PC-9 (cell line): ENCODE measurements around the gene RNASET2. TPM values are rescaled to one million over a fixed set of nuclear protein-coding genes. Genes with fewer than 3 reads are reported as not detected.

ENCODE experiments used
- BruUV-seq: library from RNA; stranded (reverse); fragments of 400-500 nt; replicated peaks from 2 replicates; lab custom pipeline; 2021; lab: Mats Ljungman, UMichigan
- CTCF ChIA-PET: fragments of 300-600 bp; sonication (Branson Sonifier 250); formaldehyde crosslinking; loops from one replicate; lab custom pipeline; 2022; ENCODE audit warnings: antibody characterized with exemption; lab: Charles Lee
- POLR2A ChIA-PET: fragments of 300-600 bp; sonication (Branson Sonifier 250); formaldehyde crosslinking; loops from one replicate; lab custom pipeline; 2022; ENCODE audit warnings: antibody characterized with exemption; ENCODE audit not compliant: unreplicated experiment; lab: Charles Lee
- DNase-seq, 2 experiments: peaks; one replicate each; pipeline versions ENCODE4 v3.0.0 to v3.0.0-alpha.2; 2015 to 2022; ENCODE audit warnings: mixed read lengths in 1 of 2
- H2AFZ ChIP-seq: fragments of 200-600 bp; sonication (generic); 2 replicates; pipeline ENCODE4 v1.8.1; 2017; ENCODE audit warnings: antibody characterized with exemption
- H3F3A ChIP-seq: fragments of 200-600 bp; sonication (generic); 2 replicates; pipeline ENCODE4 v1.8.1; 2017; ENCODE audit warnings: antibody characterized with exemption, mild to moderate bottlenecking, low read depth; ENCODE audit not compliant: insufficient read depth
- H3K27ac ChIP-seq: fragments of 200-600 bp; sonication (generic); 2 replicates; pipeline ENCODE4 v1.6.1; 2016; ENCODE audit warnings: mixed run types
- H3K27me3 ChIP-seq: fragments of 200-600 bp; sonication (generic); 2 replicates; pipeline ENCODE4 v1.6.1; 2016; ENCODE audit warnings: low read depth, mixed run types; ENCODE audit not compliant: insufficient read depth
- H3K36me3 ChIP-seq: fragments of 200-600 bp; sonication (generic); 2 replicates; pipeline ENCODE4 v1.6.1; 2016; ENCODE audit warnings: low read depth, mixed run types
- H3K4me1 ChIP-seq: fragments of 200-600 bp; sonication (generic); replicated peaks from 2 replicates; pipeline ENCODE4 v1.6.1; 2016; ENCODE audit warnings: mixed run types; ENCODE audit not compliant: insufficient read depth
- H3K4me2 ChIP-seq: fragments of 200-600 bp; sonication (generic); 2 replicates; pipeline ENCODE4 v1.6.1; 2017; ENCODE audit warnings: mixed run types
- H3K4me3 ChIP-seq: fragments of 200-600 bp; sonication (generic); 2 replicates; pipeline ENCODE4 v1.6.1; 2016; ENCODE audit warnings: mixed run types
- H3K79me2 ChIP-seq: fragments of 200-600 bp; sonication (generic); 2 replicates; pipeline ENCODE4 v1.6.1; 2017; ENCODE audit warnings: low read depth, mixed run types
- H3K9me2 ChIP-seq: fragments of 200-600 bp; sonication (generic); 2 replicates; pipeline ENCODE4 v1.8.1; 2017; ENCODE audit warnings: mild to moderate bottlenecking; ENCODE audit not compliant: insufficient read depth
- H3K9me3 ChIP-seq: fragments of 200-600 bp; sonication (generic); 2 replicates; pipeline ENCODE4 v1.8.1; 2016; ENCODE audit warnings: low read depth; ENCODE audit not compliant: insufficient read depth
- H4K20me1 ChIP-seq: fragments of 200-600 bp; sonication (generic); 2 replicates; pipeline ENCODE4 v1.8.1; 2017; ENCODE audit not compliant: insufficient read depth
- EZH2 ChIP-seq: fragments of 200-600 bp; sonication (generic); IDR thresholded peaks from 2 replicates; pipeline ENCODE4 v1.8.0; 2017; ENCODE audit warnings: antibody characterized with exemption, low read depth
- intact Hi-C: fragments of 100-400 bp; cut with micrococcal nuclease; formaldehyde crosslinking; loops from one replicate; pipeline ENCODE4 v1.10.0; 2022; ENCODE audit not compliant: unreplicated experiment
- total RNA-seq: library from RNA; stranded (reverse); gene quantifications from 2 replicates; pipeline ENCODE4 v1.2.3, GENCODE V29; 2021
- TF ChIP-seq, protein P1 (sequence below): fragments of 200-600 bp; sonication (generic); conservative IDR thresholded peaks from 2 replicates; pipeline ENCODE4 v1.6.1; 2017; ENCODE audit warnings: mixed run types, antibody characterized with exemption, mild to moderate bottlenecking, moderate library complexity

The RNASET2 gene
- total RNA-seq, 1 experiment from 2014 or later = 16.3 TPM

- H3K9me3 ChIP-seq = no peaks in the 10 kb centered on the region
- peaks cover 20% of the 10 kb centered on the region; the same call in 1 of the 2 replicates for H3F3A ChIP-seq
- no peaks in the 10 kb centered on the region for H4K20me1 ChIP-seq
- intact Hi-C loops = no loop called here
- H3K9me2 ChIP-seq = no peaks in the 10 kb centered on the region
- no peak overlapping the region for H3K27ac ChIP-seq
- no peak overlapping the region for H2AFZ ChIP-seq
- no TSS peak for BruUV-seq
- POLR2A ChIA-PET = no interaction called here
- H3K79me2 ChIP-seq = no peaks in the 10 kb centered on the region
- CTCF ChIA-PET = no interaction called here
- H3K4me2 ChIP-seq = no peak overlapping the region
- no peak for DNase-seq
- peaks cover 18% of the 10 kb centered on the region for H3K4me1 ChIP-seq
- no peak for TF ChIP-seq EZH2
- no peak overlapping the region for H3K4me3 ChIP-seq
- H3K27me3 ChIP-seq = no peaks in the 10 kb centered on the region
- no peaks in the 10 kb centered on the region for H3K36me3 ChIP-seq
Measured at GRCh38 chr6:166939345-166939744, 17.0 kb downstream of the RNASET2 start.

DNA sequence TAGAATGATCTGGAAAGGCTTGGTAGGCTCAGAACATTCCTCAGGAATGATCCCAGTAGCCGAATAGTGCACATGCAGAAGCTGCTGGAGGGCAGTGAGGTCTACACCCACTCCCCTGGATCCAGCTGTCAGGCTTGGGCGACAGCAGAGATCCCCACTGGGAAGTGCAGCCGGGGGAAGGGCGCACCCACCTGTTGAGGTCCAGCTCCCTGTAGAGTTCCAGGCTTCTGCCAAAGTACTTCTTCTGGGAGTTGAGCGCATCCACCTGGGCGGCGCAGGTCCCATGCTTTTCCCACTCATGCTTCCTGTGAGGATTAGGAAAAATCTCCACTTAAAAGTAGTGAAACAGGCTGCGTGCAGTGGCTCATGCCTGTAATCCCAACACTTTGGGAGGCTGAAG is 17.6 kb downstream of the RNASET2 start:
- H3K27ac ChIP-seq = no peak overlapping the region
- POLR2A ChIA-PET = no interaction called here

GRCh38 chr6:166938150-166938549 is 18.2 kb downstream of the RNASET2 start:
- Histone ChIP-seq H3K4me3 (no peak overlapping the region), H3K27me3 (no peaks in the 10 kb centered on the region), H3K9me3 (no peaks in the 10 kb centered on the region), H3F3A (peaks cover 20% of the 10 kb centered on the region; the same call in 1 of the 2 replicates), H3K79me2 (no peaks in the 10 kb centered on the region), H4K20me1 (no peaks in the 10 kb centered on the region), H3K4me2 (no peak overlapping the region), H3K4me1 (peaks cover 18% of the 10 kb centered on the region), H3K27ac (no peak overlapping the region), H3K36me3 (no peaks in the 10 kb centered on the region), H3K9me2 (no peaks in the 10 kb centered on the region), H2AFZ (no peak overlapping the region)
- POLR2A ChIA-PET = no interaction called here
- no peak for DNase-seq
- no TSS peak for BruUV-seq
- intact Hi-C loops = no loop called here
- TF ChIP-seq EZH2 = no peak
- TF ChIP-seq, protein P1, sequence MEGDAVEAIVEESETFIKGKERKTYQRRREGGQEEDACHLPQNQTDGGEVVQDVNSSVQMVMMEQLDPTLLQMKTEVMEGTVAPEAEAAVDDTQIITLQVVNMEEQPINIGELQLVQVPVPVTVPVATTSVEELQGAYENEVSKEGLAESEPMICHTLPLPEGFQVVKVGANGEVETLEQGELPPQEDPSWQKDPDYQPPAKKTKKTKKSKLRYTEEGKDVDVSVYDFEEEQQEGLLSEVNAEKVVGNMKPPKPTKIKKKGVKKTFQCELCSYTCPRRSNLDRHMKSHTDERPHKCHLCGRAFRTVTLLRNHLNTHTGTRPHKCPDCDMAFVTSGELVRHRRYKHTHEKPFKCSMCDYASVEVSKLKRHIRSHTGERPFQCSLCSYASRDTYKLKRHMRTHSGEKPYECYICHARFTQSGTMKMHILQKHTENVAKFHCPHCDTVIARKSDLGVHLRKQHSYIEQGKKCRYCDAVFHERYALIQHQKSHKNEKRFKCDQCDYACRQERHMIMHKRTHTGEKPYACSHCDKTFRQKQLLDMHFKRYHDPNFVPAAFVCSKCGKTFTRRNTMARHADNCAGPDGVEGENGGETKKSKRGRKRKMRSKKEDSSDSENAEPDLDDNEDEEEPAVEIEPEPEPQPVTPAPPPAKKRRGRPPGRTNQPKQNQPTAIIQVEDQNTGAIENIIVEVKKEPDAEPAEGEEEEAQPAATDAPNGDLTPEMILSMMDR = no peak
- CTCF ChIA-PET = no interaction called here

More for the DNA sequence above, 17.6 kb downstream of the RNASET2 start:
- TF ChIP-seq EZH2 = no peak
- TF ChIP-seq, protein P1 = no peak
- intact Hi-C loops = no loop called here
- Histone ChIP-seq H2AFZ (no peak overlapping the region), H3K36me3 (no peaks in the 10 kb centered on the region), H3K4me1 (peaks cover 18% of the 10 kb centered on the region), H3F3A (peaks cover 20% of the 10 kb centered on the region; the same call in 1 of the 2 replicates), H3K9me3 (no peaks in the 10 kb centered on the region), H3K4me3 (no peak overlapping the region), H3K9me2 (no peaks in the 10 kb centered on the region), H3K4me2 (no peak overlapping the region), H3K79me2 (no peaks in the 10 kb centered on the region), H3K27me3 (no peaks in the 10 kb centered on the region), H4K20me1 (no peaks in the 10 kb centered on the region)
- no TSS peak for BruUV-seq
- CTCF ChIA-PET = no interaction called here
- no peak for DNase-seq

- no peak for DNase-seq
- CTCF ChIA-PET = no interaction called here
- H4K20me1 ChIP-seq = no peaks in the 10 kb centered on the region
Measured at GRCh38 chr6:166937746-166938145, 18.6 kb downstream of the RNASET2 start.

More at GRCh38 chr6:166937746-166938145, 18.6 kb downstream of the RNASET2 start:
- Histone ChIP-seq H3K9me2 (no peaks in the 10 kb centered on the region), H3K4me3 (no peak overlapping the region), H3K27me3 (no peaks in the 10 kb centered on the region), H3K4me2 (no peak overlapping the region), H3K79me2 (no peaks in the 10 kb centered on the region), H2AFZ (no peak overlapping the region), H3K27ac (no peak overlapping the region), H3K36me3 (no peaks in the 10 kb centered on the region), H3K4me1 (peaks cover 18% of the 10 kb centered on the region), H3K9me3 (no peaks in the 10 kb centered on the region), H3F3A (peaks cover 20% of the 10 kb centered on the region; the same call in 1 of the 2 replicates)
- BruUV-seq = no TSS peak
- intact Hi-C loops = no loop called here
- TF ChIP-seq, protein P1 = no peak
- no peak for TF ChIP-seq EZH2
- POLR2A ChIA-PET = no interaction called here
